Esophagus squamous epithelium (tissue), 4 donors: ENCODE measurements around the gene PAK1.

Experiments
- CTCF ChIP-seq, 6 experiments: fragments of 450-650 bp in 4 of 6; fragments of 200-600 bp in 2 of 6; sonication (generic) in 2 of 6; IDR thresholded peaks; one replicate each; pipeline ENCODE4 v1.5.1; 2016 to 2019; ENCODE audit warnings: antibody characterized with exemption in 6 of 6, mild to moderate bottlenecking in 4 of 6, moderate library complexity in 4 of 6
- POLR2A ChIP-seq, 4 donors: fragments of 450-650 bp; IDR thresholded peaks; one replicate each; pipeline ENCODE4 v1.6.1; 2017; ENCODE audit warnings: antibody characterized with exemption in 4 of 4, mild to moderate bottlenecking in 4 of 4, moderate library complexity in 3 of 4

- no peak for TF ChIP-seq POLR2A (IDR thresholded peaks at IDR 0.05)
- no peak for TF ChIP-seq CTCF (IDR thresholded peaks at IDR 0.05)
Observed at GRCh38 chr11:77517226-77517625, 43.3 kb upstream of the PAK1 start.
